BJ (cell line): ENCODE results near the gene RPS19. TPM values are rescaled to one million over a fixed set of nuclear protein-coding genes. Genes with fewer than 3 reads are reported as not detected.

Experiments
- CTCF ChIA-PET: fragments of 350-600 bp; formaldehyde crosslinking; extraction: SDS; loops from one replicate; lab custom pipeline; 2021; ENCODE audit warnings: antibody characterized with exemption, inconsistent platforms; lab: Yijun Ruan, JAX
- POLR2A ChIA-PET: fragments of 300-600 bp; sonication (Branson Sonifier 250); formaldehyde crosslinking; extraction: SDS; loops from one replicate; lab custom pipeline; 2021; ENCODE audit warnings: antibody characterized with exemption; lab: Charles Lee
- DNase-seq: peaks from one replicate; pipeline ENCODE4 v3.0.0-alpha.2; 2011; ENCODE audit warnings: low read depth
- H3K27me3 ChIP-seq: 2 replicates; pipeline ENCODE4 v1.6.0; 2011; ENCODE audit warnings: low read length; ENCODE audit not compliant: control insufficient read depth, insufficient read depth
- H3K36me3 ChIP-seq: 2 replicates; pipeline ENCODE4 v1.5.1; 2011; ENCODE audit warnings: low read length; ENCODE audit not compliant: control insufficient read depth, insufficient read depth
- H3K4me3 ChIP-seq: 2 replicates; pipeline ENCODE4 v1.5.1; 2011; ENCODE audit warnings: low read depth, mild to moderate bottlenecking, control low read depth, low read length
- polyA plus RNA-seq: library from polyadenylated mRNA; depleted of rRNA; stranded (reverse); fragments of >200 nt; gene quantifications from 2 replicates; pipeline ENCODE4 v1.2.3, GENCODE V29; 2011
- TF ChIP-seq, protein P1 (sequence below): IDR thresholded peaks from 2 replicates; pipeline ENCODE4 v1.5.1; 2011; ENCODE audit warnings: low read depth, mild to moderate bottlenecking, control low read depth, inconsistent platforms, low read length, moderate library complexity; ENCODE audit not compliant: insufficient read depth

Gene RPS19
- polyA plus RNA-seq, 1 experiment = 1,209 TPM

DNA sequence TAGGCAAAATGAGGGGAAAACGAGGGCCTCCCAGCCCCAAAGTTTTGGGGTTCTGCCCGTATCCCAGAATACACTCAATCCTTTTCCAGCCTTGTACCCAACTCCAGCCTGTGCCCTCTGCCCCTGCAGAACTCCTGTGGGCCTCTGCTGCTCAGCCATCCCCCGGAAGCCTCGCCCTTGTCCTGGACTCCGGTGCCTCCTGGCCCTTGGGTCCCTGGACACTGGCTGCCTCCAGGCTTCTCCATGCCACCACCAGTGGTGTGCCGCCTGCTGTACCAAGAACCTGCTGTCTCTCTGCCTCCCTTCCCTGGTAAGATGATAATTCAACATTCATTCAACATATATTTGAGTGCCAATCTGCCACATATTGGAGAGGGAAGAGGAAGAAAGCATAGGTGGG, 11.4 kb upstream of the RPS19 start:
- ChIA-PET CTCF (interaction anchor here (1.9 to 3.0 kb wide), 2 partner anchors 13 to 54 kb away, joined by 5 to 18 read pairs; no protein-coding TSS in a partner anchor), POLR2A (no interaction called here)
- peaks cover 13% of the 10 kb centered on the region for H3K27me3 ChIP-seq
- H3K4me3 ChIP-seq = no peak overlapping the region
- TF ChIP-seq, protein P1, sequence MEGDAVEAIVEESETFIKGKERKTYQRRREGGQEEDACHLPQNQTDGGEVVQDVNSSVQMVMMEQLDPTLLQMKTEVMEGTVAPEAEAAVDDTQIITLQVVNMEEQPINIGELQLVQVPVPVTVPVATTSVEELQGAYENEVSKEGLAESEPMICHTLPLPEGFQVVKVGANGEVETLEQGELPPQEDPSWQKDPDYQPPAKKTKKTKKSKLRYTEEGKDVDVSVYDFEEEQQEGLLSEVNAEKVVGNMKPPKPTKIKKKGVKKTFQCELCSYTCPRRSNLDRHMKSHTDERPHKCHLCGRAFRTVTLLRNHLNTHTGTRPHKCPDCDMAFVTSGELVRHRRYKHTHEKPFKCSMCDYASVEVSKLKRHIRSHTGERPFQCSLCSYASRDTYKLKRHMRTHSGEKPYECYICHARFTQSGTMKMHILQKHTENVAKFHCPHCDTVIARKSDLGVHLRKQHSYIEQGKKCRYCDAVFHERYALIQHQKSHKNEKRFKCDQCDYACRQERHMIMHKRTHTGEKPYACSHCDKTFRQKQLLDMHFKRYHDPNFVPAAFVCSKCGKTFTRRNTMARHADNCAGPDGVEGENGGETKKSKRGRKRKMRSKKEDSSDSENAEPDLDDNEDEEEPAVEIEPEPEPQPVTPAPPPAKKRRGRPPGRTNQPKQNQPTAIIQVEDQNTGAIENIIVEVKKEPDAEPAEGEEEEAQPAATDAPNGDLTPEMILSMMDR = no peak
- H3K36me3 ChIP-seq = no peaks in the 10 kb centered on the region
- DNase-seq = no peak

DNA sequence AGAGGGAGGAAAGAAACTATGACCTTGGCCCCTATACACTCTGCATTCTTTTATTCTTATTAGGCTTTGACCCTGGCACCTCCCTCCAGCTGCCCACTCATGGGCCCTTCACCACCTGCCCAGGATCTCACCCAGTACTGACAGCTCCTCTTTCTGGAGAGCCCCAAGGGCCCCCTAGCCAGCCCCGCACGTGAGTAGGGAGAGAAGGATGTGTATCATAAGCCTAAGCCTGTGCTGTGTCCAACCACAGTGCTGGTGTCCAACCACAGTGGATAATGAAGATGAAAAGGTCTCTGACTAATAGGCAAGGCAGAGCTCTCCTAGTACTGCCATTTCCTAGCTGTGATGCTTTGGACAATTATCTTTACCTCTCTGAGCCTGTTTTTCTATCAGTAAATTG, 11.0 kb upstream of the RPS19 start:
- peaks cover 17% of the 10 kb centered on the region for H3K27me3 ChIP-seq

DNA sequence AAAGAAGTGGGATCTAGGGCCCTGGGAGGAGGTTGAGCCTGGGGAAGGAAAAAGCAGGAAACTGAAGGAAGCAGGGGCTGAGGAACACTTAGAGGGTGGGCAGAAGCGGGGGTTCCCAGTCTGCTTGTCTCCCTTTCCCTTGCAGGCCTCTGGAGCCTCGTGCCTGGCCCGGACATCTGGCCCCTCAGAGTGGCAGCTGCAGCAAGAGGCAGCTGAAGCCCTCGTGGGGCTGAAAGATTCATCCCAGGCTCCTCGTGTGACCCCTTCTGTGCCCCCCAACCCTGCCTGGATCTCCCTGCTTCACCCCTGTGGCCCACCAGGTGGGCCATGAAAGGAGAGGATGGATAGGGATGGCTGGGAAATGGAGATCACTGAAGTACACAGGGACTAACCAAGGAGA, 9.7 kb upstream of the RPS19 start:
- Histone ChIP-seq H3K36me3 (no peaks in the 10 kb centered on the region), H3K27me3 (peaks cover 23% of the 10 kb centered on the region), H3K4me3 (no peak overlapping the region)
- POLR2A ChIA-PET = no interaction called here
- TF ChIP-seq, protein P1 = no peak
- no peak for DNase-seq
- CTCF ChIA-PET = interaction anchor here (0.8 to 1.6 kb wide), 3 partner anchors 9 to 14 kb away, joined by 3 to 7 read pairs (median 4); partner anchors contain the start of gene RPS19

More for the DNA sequence above, 11.0 kb upstream of the RPS19 start:
- POLR2A ChIA-PET = no interaction called here
- CTCF ChIA-PET = interaction anchor here (1.9 to 3.0 kb wide), 2 partner anchors 14 to 54 kb away, joined by 5 to 18 read pairs; no protein-coding TSS in a partner anchor
- Histone ChIP-seq H3K4me3 (no peak overlapping the region), H3K36me3 (no peaks in the 10 kb centered on the region)
- no peak for DNase-seq
- TF ChIP-seq, protein P1 = no peak

DNA sequence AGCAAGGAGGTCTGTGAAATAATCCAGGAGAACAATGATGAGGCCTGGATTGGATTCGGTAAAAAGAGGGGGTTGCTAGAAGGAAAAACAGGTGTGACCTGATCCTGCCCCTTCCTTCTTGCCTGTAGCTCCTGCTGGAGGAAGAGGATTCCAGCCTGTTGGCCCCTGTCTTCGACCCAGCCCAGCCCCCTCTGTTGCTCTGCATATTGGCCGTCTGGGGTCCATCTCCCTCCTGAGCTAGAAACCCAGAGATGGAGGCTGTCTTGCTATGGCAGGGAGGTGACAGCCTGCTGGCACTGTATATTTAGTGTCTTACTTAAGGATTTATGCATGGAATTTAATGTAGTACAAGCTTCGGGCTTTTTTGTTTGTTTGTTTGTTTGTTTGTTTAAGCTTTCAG, 8.6 kb upstream of the RPS19 start:
- TF ChIP-seq, protein P1 = no peak
- ChIA-PET CTCF (interaction anchor here (0.8 to 1.6 kb wide), 3 partner anchors 8 to 16 kb away, joined by 3 to 7 read pairs (median 4); partner anchors contain the start of gene RPS19), POLR2A (no interaction called here)
- DNase-seq = no peak
- H3K27me3 ChIP-seq = peaks cover 23% of the 10 kb centered on the region
- no peak overlapping the region for H3K4me3 ChIP-seq
- no peaks in the 10 kb centered on the region for H3K36me3 ChIP-seq

DNA sequence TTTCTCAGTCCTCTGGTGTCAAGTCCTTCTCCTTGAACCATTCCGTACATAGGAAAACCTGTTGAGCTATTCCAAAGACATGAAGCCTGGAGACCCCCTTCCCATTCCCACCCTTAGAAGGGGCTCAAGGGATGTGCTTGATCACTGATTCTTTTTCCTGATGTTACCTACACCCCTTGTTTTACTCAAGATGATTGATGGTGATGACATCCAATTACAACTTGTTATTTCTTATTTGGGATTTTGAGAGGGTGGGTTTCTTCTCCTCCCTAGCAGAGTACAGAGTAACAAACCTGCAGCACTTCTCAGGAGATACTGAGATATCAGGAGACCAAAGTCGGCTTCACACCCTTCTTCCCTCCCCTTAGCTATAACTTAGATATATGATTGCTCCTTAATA, 6.7 kb upstream of the RPS19 start:
- Histone ChIP-seq H3K27me3 (peaks cover 23% of the 10 kb centered on the region), H3K4me3 (no peak overlapping the region), H3K36me3 (no peaks in the 10 kb centered on the region)
- ChIA-PET POLR2A (no interaction called here), CTCF (interaction anchor here (0.5 to 1.3 kb wide), 2 partner anchors 16 to 1132 kb away, joined by 4 read pairs; no protein-coding TSS in a partner anchor)
- no peak for DNase-seq
- TF ChIP-seq, protein P1 = no peak
